Cardiac fibroblast (primary cell): ENCODE data around the gene LMOD3.

ENCODE experiments used
- DNase-seq, 2 donors: peaks; one replicate each; pipeline versions ENCODE4 v3.0.0 to v3.0.0-alpha.2; 2010; ENCODE audit warnings: low read depth in 2 of 2
- H3K4me3 ChIP-seq, 2 donors: replicated peaks in 1 of 2; 1 replicate in 1 of 2; 2 replicates in 1 of 2; pipeline ENCODE4 v1.5.1; 2011; ENCODE audit warnings: low read depth in 2 of 2, low read length in 2 of 2, mild to moderate bottlenecking in 2 of 2, moderate library complexity in 1 of 2
- CTCF ChIP-seq: IDR thresholded peaks from one replicate; pipeline ENCODE4 v1.5.1; 2011; ENCODE audit warnings: low read depth, mild to moderate bottlenecking, low read length, inconsistent platforms

The LMOD3 gene

GRCh38 chr3:69079269-69080159 lies 42.9 kb downstream of the LMOD3 start:
- DNase-seq: no peak

GRCh38 chr3:69072928-69073327 lies 49.5 kb downstream of the LMOD3 start:
- no peak for DNase-seq
- TF ChIP-seq CTCF: no peak
- no peak overlapping the region for H3K4me3 ChIP-seq

More at GRCh38 chr3:69079269-69080159, 42.9 kb downstream of the LMOD3 start:
- no peak for TF ChIP-seq CTCF
- H3K4me3 ChIP-seq: peak overlapping the region; percentile 61 to 72

DNA sequence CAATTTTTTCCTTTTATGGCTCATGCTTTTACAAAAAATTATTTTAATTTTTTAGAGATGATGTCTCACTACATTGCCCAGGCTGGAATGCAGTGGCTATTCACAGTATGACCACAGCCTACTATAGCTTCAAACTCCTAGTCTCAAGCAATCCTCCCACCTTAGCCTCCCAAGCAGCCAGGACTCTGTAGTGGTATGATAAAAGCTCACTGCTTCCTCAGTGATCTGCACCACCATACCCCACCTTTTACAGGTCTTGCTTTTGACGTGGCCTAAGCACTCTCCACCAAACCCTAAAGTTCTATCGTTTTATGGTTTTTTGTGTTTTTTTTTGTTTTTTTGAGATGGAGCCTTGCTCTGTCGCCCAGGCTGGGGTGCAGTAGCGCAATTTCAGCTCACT lies 56.3 kb downstream of the LMOD3 start:
- H3K4me3 ChIP-seq: no peak overlapping the region
- DNase-seq: no peak
- no peak for TF ChIP-seq CTCF

DNA sequence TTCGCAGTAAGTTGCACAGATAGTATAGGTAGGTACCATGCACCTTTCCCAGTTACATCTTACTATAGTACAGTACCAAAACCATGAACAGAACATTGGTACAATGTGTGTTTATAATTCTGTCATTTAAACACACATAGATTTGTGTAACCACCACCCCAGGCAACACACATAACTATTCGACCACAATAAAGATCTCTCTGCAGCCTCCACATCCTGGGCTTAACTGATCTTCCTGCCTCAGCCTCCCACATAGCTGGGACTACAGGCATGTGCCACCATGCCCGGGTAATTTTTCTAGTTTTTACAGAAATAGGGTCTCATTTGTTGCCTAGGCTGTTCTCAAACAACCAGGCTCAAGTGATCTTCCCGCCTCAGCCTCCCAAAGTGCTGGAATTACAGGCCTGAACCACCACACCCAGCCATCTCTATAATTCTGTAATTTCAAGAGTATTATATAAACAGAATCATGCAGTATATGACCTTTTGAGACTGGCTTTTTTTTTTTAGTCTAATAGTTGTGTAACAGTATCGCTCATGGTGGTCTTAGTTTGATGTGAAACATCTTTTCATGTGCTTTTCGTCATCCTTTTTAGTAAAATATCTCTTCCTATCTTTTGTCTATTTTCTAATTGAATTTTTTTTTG lies 57.0 kb downstream of the LMOD3 start:
- no peak overlapping the region for H3K4me3 ChIP-seq
- no peak for DNase-seq
- TF ChIP-seq CTCF: no peak

GRCh38 chr3:69063636-69064035 lies 58.8 kb downstream of the LMOD3 start:
- DNase-seq: no peak
- H3K4me3 ChIP-seq: no peak overlapping the region
- TF ChIP-seq CTCF: no peak

- no peak for DNase-seq
- TF ChIP-seq CTCF: no peak
- no peak overlapping the region for H3K4me3 ChIP-seq
Measured at GRCh38 chr3:69059688-69060087, 62.7 kb downstream of the LMOD3 start.
